Measurements from ENCODE around the gene ZSWIM5.
"Not testable (repeated sequence)": the region's sequence is repeated elsewhere in the genome, so short reads cannot be mapped to it uniquely, and the experiment has no call there.

DNA sequence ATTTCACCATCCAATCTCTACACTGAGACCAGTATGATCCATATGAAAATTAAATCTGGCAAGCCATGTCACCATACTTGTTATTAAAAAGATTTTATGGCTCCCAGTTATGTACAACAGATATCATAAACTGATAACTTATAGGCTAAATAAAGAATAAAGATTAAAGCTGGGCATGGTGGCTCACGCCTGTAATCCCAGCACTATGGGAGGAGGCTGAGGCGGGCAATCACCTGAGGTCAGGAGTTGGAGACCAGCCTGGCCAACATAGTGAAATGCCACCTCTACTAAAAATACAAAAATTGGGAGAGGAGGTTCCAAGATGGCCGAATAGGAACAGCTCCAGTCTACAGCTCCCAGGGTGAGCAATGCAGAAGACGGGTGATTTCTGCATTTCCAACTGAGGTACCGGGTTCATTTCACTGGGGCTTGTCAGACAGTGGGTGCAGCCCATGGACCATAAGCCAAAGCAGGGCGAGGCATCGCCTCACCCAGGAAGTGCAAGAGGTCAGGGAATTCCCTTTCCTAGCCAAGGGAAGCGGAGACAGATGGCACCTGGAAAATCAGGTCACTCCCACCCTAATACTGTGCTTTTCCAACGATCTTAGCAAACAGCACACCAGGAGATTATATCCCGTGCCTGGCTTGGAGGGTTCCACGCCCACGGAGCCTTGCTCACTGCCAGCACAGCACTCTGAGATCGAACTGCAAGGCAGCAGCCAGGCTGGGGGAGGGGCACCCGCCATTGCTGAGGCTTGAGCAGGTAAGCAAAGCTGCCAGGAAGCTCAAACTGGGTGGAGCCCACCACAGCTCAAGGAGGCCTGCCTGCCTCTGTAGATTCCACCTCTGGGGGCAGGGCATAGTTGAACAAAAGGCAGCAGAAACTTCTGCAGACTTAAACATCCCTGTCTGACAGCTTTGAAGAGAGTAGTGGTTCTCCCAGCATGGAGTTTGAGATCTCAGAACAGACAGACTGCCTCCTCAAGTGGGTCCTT, 44.1 kb downstream of the ZSWIM5 start:
- not testable (repeated sequence) for TF ChIP-seq CTCF (IDR thresholded peaks at IDR 0.05); EZH2 (IDR thresholded peaks at IDR 0.05; ENCODE audit: borderline replicate concordance, insufficient read depth, low read depth, low read length, poor library complexity, severe bottlenecking)
